HG03039 (cell line): ENCODE data around the gene ARHGEF2.

Experiments used
- ATAC-seq: cut with Tn5 transposase; IDR thresholded peaks from one replicate; pipeline ENCODE4 v1.9.1; 2021; ENCODE audit warnings: mild to moderate bottlenecking, moderate library complexity; ENCODE audit not compliant: unreplicated experiment

The ARHGEF2 gene

DNA sequence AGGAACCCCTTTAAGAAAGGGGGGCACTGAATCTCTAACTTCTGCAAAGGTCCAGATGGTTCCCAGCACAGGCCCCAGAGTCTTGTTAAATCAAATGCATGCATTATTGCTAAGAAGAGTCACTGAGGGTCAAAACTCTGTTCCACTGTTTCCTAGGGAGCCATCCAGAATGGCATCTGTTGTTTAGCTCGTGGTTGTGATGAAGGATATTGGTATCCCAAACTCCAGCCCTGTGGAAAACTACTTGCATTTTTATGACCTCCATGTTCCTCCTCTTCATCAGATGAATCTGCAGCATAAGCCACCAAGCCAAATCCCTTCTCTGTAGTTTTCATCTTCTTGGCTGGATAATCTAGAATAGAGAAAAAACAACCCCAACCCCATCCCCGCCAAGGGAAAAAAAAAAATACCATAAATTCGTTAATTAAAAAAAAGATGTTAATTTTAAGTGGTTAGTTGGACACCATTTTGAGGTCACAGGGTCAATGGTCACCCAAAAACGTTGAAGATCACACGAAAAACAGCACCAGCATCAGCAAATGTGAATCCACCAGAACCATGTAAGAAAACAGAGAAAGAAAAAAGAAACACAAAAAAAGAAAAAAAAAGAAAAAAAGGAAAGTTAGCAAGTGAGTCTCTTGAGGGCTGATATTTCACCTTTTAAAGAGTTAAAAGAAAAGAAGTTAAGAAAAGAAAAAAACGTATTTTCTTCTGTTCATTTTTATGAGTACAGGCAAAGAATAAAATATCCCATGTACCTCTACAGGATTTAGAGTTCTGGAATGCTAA lies 64.2 kb downstream of the ARHGEF2 start:
- ATAC-seq: no peak

DNA sequence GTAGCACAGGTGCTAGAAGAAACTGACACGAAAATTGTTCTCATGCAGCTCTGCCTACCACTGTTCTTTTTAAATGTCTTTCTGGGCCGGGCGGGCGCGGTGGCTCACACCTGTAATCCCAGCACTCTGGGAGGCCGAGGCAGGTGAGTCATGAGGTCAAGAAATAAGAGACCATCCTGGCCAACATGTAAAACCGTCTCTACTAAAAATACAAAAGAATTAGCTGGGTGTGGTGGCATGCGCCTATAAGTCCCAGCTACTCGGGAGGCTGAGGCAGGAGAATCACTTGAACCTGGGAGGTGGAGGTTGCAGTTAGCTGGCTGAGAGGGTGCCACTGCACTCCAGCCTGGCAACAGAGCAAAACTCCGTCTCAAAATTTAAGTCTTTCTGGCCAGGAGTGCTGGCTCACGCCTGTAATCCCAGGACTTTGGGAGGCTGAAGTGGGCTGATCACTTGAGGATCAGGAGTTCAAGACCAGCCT lies 66.3 kb downstream of the ARHGEF2 start:
- no peak for ATAC-seq

DNA sequence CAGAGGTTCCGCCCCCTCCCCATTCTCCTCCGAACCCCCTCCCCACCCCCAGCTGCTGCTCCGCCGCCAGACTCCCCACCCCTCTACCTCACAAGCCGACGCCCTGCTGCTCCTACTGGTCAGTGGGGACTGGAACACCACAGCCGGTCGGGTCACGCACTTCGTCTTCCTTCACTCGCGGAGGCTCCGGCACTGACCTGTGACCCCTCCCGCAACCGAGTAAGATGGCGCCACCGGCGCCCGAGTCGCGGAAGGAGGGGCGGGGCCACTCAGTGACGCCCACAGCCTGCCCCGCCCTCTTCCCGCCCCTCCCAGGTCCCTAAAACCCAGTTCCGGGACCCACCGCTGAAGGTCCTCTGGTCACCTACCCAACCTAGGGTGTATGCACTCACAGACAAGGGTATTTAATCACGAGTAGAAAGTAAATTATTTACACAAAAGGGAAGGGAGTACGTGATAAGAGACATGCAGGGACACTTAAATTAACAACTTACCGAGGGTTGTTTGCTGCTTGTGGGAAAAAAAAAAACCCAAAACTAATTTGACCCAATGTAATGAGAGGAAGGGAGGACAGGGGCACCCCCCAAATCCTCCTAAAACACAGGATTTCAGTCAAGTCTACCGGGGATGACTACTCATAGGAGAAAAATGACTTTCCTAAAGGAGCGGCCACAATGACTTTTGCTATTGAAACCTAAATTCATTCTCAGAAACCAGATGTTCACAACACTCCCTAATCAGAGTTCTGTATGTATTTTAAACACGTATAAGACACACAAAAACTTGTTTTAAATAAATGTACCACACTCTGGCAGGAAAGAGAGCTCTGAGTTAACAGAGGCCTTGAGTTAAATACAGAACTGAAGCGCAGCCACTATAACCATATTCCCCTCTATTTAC lies 66.9 kb downstream of the ARHGEF2 start, which contains the start of gene RIT1:
RIT1 (minus strand) TSS at position 194 of the 900 bp plus-strand sequence. CDS start 588 bp downstream, outside the sequence.
- ATAC-seq: peak; percentile 69

DNA sequence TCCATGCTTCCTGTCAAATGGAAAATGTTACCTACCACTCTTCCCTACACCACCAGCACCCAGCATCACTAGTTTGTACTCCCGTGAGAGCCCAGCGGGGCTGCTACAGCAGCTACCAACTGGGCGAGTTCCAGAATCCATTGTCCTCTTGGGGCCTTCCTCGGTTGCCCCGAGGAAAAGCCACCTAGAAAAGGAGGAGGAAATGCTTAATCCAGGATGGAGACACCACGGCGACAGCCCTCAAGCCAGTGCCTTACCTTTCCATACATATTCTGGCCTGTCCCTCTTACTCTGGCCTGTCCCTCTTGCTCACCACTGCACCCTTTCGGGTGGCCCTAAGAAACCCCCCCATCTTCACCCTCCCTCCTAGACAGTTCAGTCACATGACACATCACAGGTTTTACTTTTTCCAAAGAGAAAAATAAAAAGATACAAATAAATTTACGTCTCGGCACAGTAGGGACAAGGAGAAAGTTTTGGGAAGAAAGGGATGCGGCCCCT lies 67.7 kb downstream of the ARHGEF2 start:
- ATAC-seq: peak; percentile 25

DNA sequence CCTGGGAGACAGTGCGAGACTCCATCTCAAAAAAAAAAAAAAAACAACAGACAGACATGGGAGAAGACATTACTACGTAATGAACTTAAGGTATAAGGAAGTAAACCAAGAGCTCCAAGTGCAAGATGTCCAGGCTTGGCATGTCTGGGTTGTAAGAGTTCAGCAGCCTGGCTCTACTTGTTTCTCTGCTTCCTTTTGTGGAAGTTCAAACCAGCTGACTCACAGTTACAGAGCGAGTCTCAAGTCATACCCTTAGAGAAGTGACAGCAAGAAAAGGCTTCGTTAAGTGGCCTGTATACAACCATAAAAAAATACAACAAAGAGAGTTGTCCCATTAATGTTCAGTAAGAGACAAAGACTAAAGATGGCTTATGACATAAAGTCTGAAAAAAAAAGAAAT lies 68.5 kb downstream of the ARHGEF2 start:
- no peak for ATAC-seq

DNA sequence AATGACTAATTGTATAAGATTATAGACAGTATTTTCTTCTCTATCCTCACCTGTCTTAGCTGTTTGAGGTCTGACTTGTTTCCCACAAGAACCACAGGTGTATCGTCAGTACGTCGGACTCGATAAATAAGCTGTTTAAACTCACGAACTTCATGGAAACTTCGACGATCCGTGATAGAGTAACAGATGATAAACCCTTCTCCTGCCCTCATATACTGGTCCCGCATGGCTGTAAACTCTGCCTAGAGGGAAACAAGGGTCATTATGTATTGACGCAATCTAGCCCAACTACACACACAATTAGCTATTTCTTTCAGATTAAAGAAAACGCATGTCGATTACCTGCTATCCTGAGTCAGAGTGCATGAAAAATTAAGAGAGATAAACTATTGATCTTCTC lies 74.1 kb downstream of the ARHGEF2 start:
- ATAC-seq: no peak

DNA sequence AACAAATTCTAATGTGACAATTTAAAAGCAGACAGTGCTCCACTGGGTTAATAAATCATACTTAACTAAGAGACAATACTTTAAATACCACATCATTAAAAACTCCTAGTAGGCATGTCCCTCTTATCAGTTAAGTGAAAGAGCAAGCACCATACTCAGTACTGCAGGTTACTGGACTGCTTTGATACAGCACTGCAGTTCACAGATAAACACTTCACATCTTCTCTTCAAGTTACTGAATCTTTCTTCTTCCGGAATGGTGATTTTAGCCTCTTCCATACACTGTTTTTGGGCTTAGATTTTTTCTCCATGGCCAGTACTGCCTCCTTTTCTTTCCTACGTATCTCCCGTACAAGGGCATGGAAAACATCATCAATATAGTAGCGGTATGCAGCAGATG lies 78.2 kb downstream of the ARHGEF2 start:
- no peak for ATAC-seq

DNA sequence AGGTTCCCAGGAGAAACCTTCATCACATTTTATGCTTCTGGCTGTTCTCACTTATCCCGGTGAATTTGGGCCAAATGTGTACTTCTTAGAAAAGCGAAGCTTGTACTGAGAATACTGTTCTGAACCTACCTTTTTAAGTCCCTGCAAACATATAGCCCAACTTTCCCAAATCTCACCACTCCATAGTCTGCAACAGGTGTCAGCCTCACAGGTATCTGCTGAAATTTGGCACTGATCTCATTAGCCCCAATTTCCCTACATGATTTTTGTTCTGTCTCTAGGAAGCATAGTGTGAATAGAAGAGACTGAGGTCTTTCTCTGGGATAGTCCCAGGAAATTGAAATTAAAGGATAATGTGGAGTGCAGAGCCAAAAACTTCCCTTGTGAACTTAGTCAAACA lies 78.7 kb downstream of the ARHGEF2 start:
- ATAC-seq: no peak

DNA sequence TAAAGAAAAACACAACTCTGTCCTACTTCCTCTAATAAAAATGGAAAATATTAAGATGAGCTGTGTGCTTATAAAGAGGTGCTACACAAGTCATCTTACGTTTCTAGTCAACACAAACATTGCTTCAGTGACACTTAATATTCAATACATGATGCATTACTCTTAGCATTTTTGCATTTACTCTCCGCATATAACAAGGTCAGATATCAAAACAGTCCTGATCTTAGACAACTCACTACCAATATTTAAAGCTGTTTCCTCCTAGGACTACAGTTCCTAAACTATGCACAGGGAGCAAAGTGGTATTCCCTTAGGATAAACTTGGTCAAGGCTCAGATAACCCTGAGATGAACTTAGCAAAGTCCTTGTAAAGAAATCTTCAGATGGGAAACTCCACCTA lies 79.5 kb downstream of the ARHGEF2 start:
- no peak for ATAC-seq

DNA sequence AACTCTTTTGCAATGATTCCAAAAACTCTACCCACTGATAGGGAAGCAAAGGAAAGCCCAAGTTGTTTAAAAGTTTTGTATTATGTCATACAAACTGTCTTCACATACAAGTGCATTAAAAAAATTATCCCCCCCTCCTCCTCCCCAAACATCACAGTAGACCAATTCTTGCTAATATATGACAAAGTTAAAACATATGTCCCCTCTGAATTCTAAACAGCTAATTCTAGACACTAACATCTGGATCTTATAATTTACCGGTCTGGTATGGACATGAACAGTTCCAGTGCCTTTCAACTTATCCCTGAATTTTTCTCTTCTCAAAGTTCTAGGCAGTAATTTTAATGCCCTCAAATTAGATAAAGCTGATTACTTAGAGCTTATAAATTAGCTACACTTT lies 80.6 kb downstream of the ARHGEF2 start:
- no peak for ATAC-seq
